A549 treated with AZD2906 at 1 μM for 4 hours (cell line): Measurements from ENCODE around the gene OPN1MW3. TPM values are rescaled to one million over a fixed set of nuclear protein-coding genes. Genes with fewer than 3 reads are reported as not detected.

Experiments
- total RNA-seq: library from RNA; stranded (reverse); fragments of 200-300 nt; extraction: Qiagen RNA extraction; gene quantifications from 5 replicates; pipeline ENCODE4 v1.2.3, GENCODE V29; 2022

Gene OPN1MW3
- not detected in 5 replicates for total RNA-seq

GRCh38 chrX:154257282-154257681, at the start of gene OPN1MW3:
TSS of gene OPN1MW3 (plus strand) at chrX:154257582. CDS start at chrX:154257620, 38 bp downstream.

GRCh38 chrX:154219456-154219855, 37.9 kb upstream of the OPN1MW3 start, which contains the start of gene OPN1MW2:
TSS of gene OPN1MW2 (plus strand) at chrX:154219756. CDS start at chrX:154219816, 60 bp downstream.

GRCh38 chrX:154294791-154295574, 37.6 kb downstream of the OPN1MW3 start, which contains the start of gene TEX28:
TSS of gene TEX28 (minus strand) at chrX:154295124. CDS start at chrX:154292117, 3,007 bp downstream.

GRCh38 chrX:154295664-154296310, 38.4 kb downstream of the OPN1MW3 start, which contains the start of gene TKTL1:
TSS of gene TKTL1 (plus strand) at chrX:154295795. CDS start at chrX:154295860, 65 bp downstream.

Other genes with a start within 250 kb of the OPN1MW3 start
- 203 to 220 TPM (median 217 TPM) in 5 replicates for gene IRAK1, start 237.7 kb upstream of the OPN1MW3 start, total RNA-seq
- 18.6 to 21.3 TPM (median 20.3 TPM) in 5 replicates for gene MECP2, start 159.9 kb upstream of the OPN1MW3 start, total RNA-seq
- gene OPN1LW, start 113.3 kb upstream of the OPN1MW3 start, total RNA-seq, result not detected in 5 replicates
- gene OPN1MW, start 75.0 kb upstream of the OPN1MW3 start, total RNA-seq, result not detected in 5 replicates
- not detected in 5 replicates for gene OPN1MW2, start 37.8 kb upstream of the OPN1MW3 start, total RNA-seq
- gene TEX28, start 37.5 kb downstream of the OPN1MW3 start, total RNA-seq, result not detected in 5 replicates
- gene TKTL1, start 38.2 kb downstream of the OPN1MW3 start, total RNA-seq, result 0.06 to 0.29 TPM (median 0.08 TPM) in 5 replicates
- gene FLNA, start 117.1 kb downstream of the OPN1MW3 start, total RNA-seq, result 1,465 to 1,719 TPM (median 1,545 TPM) in 5 replicates
- gene EMD, start 121.7 kb downstream of the OPN1MW3 start, total RNA-seq, result 121 to 162 TPM (median 156 TPM) in 5 replicates
- gene RPL10, start 140.8 kb downstream of the OPN1MW3 start, total RNA-seq, result 5,370 to 5,663 TPM (median 5,520 TPM) in 5 replicates
- gene DNASE1L1, start 151.7 kb downstream of the OPN1MW3 start, total RNA-seq, result 29.4 to 31.6 TPM (median 30.7 TPM) in 5 replicates
- gene TAFAZZIN, start 154.0 kb downstream of the OPN1MW3 start, total RNA-seq, result 31.1 to 38.9 TPM (median 38.3 TPM) in 5 replicates
- 80.6 to 110 TPM (median 109 TPM) in 5 replicates for gene ATP6AP1, start 171.1 kb downstream of the OPN1MW3 start, total RNA-seq
- 94.0 to 113 TPM (median 102 TPM) in 5 replicates for gene GDI1, start 179.6 kb downstream of the OPN1MW3 start, total RNA-seq
- gene FAM50A, start 186.6 kb downstream of the OPN1MW3 start, total RNA-seq, result 90.3 to 117 TPM (median 109 TPM) in 5 replicates
- gene PLXNA3, start 200.7 kb downstream of the OPN1MW3 start, total RNA-seq, result 9.5 to 18.3 TPM (median 14.6 TPM) in 5 replicates
- 45.3 to 75.3 TPM (median 70.4 TPM) in 5 replicates for gene LAGE3, start 221.7 kb downstream of the OPN1MW3 start, total RNA-seq
- gene UBL4A, start 229.0 kb downstream of the OPN1MW3 start, total RNA-seq, result 69.3 to 72.8 TPM (median 70.1 TPM) in 5 replicates
- gene SLC10A3, start 233.0 kb downstream of the OPN1MW3 start, total RNA-seq, result 30.3 to 43.5 TPM (median 43.0 TPM) in 5 replicates